DND-41 (cell line): ENCODE results near the gene PPP1R10.

Experiments used
- EZH2 ChIP-seq: IDR thresholded peaks from 3 replicates; pipeline ENCODE4 v1.6.1; 2012; ENCODE audit warnings: borderline replicate concordance, low read depth, mild to moderate bottlenecking, moderate library complexity, low read length, inconsistent platforms; ENCODE audit not compliant: severe bottlenecking
- TF ChIP-seq, protein P1 (sequence below): IDR thresholded peaks from 2 replicates; pipeline ENCODE4 v1.5.1; 2012; ENCODE audit warnings: borderline replicate concordance, low read length, moderate library complexity, mild to moderate bottlenecking; ENCODE audit not compliant: poor library complexity, severe bottlenecking; ENCODE audit errors: extremely low read depth

- TF ChIP-seq, protein P1, sequence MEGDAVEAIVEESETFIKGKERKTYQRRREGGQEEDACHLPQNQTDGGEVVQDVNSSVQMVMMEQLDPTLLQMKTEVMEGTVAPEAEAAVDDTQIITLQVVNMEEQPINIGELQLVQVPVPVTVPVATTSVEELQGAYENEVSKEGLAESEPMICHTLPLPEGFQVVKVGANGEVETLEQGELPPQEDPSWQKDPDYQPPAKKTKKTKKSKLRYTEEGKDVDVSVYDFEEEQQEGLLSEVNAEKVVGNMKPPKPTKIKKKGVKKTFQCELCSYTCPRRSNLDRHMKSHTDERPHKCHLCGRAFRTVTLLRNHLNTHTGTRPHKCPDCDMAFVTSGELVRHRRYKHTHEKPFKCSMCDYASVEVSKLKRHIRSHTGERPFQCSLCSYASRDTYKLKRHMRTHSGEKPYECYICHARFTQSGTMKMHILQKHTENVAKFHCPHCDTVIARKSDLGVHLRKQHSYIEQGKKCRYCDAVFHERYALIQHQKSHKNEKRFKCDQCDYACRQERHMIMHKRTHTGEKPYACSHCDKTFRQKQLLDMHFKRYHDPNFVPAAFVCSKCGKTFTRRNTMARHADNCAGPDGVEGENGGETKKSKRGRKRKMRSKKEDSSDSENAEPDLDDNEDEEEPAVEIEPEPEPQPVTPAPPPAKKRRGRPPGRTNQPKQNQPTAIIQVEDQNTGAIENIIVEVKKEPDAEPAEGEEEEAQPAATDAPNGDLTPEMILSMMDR: no peak
- TF ChIP-seq EZH2: no peak
Observed at GRCh38 chr6:30572148-30572547, 44.9 kb downstream of the PPP1R10 start.
